HepG2 (cell line): ENCODE data around the gene TTC4. TPM values are rescaled to one million over a fixed set of nuclear protein-coding genes. Genes with fewer than 3 reads are reported as not detected.

Experiments used
- BCLAF1 ChIP-seq: fragments of 450-650 bp; IDR thresholded peaks from 2 replicates; pipeline ENCODE4 v1.6.1; 2017; ENCODE audit warnings: mild to moderate bottlenecking
- DRAP1 ChIP-seq: IDR thresholded peaks from 2 replicates; pipeline ENCODE4 v1.6.1; 2016; ENCODE audit warnings: missing genetic modification reagents, missing compliant biosample characterization
- HCFC1 ChIP-seq: fragments of 150-350 bp; IDR thresholded peaks from 2 replicates; pipeline ENCODE4 v1.6.1; 2014; ENCODE audit warnings: low read depth, low read length
- HOXA7 ChIP-seq: sonication (generic); formaldehyde crosslinking; IDR thresholded peaks from 2 replicates; pipeline ENCODE4 v1.8.1; 2022; ENCODE audit warnings: mild to moderate bottlenecking, missing genetic modification reagents, moderate library complexity
- TMF1 ChIP-seq: sonication (generic); formaldehyde crosslinking; IDR thresholded peaks from 2 replicates; pipeline ENCODE4 v1.8.1; 2022; ENCODE audit warnings: low read depth, missing genetic modification reagents
- ZNF576 ChIP-seq: sonication (generic); formaldehyde crosslinking; IDR thresholded peaks from 2 replicates; pipeline ENCODE4 v1.4.0; 2020; ENCODE audit warnings: mild to moderate bottlenecking, missing genetic modification reagents
- ZNF770 ChIP-seq: sonication (generic); formaldehyde crosslinking; IDR thresholded peaks from 2 replicates; pipeline ENCODE4 v1.5.0; 2020; ENCODE audit warnings: mild to moderate bottlenecking, missing genetic modification reagents
- polyA plus RNA-seq, 8 experiments: library from polyadenylated mRNA; depleted of rRNA in 3 of 8; stranded (reverse) in 7 of 8; unstranded in 1 of 8; fragments of >200 nt; fragmentation: Illumina TruSeq in 4 of 8; extraction: Trizol in 4 of 8; gene quantifications; 2 replicates each; pipeline versions ENCODE4 v1.2.1 to v1.2.3, GENCODE V29; 2011 to 2016; ENCODE audit warnings: low read depth in 4 of 8, missing spikeins in 1 of 8, mixed read lengths in 1 of 8; ENCODE audit not compliant: insufficient read depth in 1 of 8
- total RNA-seq, 5 experiments: library from RNA; depleted of rRNA; stranded (reverse); fragments of >200 nt; fragmentation: Illumina TruSeq; extraction: Trizol; gene quantifications; 2 replicates each; pipeline ENCODE4 v1.2.3, GENCODE V29; 2016; ENCODE audit warnings: low read depth in 1 of 5

The TTC4 gene
- total and polyA plus RNA-seq, 2 of the 13 experiments (the other 11 are each of a cell fraction or from before 2014, with no cell fraction given) = 13.1 to 24.7 TPM

- no peak for TF ChIP-seq BCLAF1
- no peak for TF ChIP-seq ZNF576
- TF ChIP-seq TMF1 = no peak
- TF ChIP-seq DRAP1 (CRISPR knock-in tag) = no peak
- TF ChIP-seq ZNF770 (CRISPR knock-in tag) = no peak
- no peak for TF ChIP-seq HOXA7 (CRISPR knock-in tag)
- TF ChIP-seq HCFC1 = no peak
Measured at GRCh38 chr1:54758678-54759348, 43.2 kb downstream of the TTC4 start (continued).
